Activated naive CD4-positive, alpha-beta T cell treated with anti-CD3 and anti-CD28 coated beads, Interleukin-2, amount 50 U/mL, for 24 hours (primary cell): ENCODE data around the gene NAGPA.
"Not testable (repeated sequence)": the region's sequence is repeated elsewhere in the genome, so short reads cannot be mapped to it uniquely, and the experiment has no call there.

Experiments used
- H3K27ac Mint-ChIP-seq: one replicate; pipeline ENCODE4 v1.8.0; 2021; ENCODE audit warnings: mild to moderate bottlenecking, mixed read lengths
- H3K27me3 Mint-ChIP-seq: one replicate; pipeline ENCODE4 v1.8.0; 2021; ENCODE audit warnings: mixed read lengths
- H3K36me3 Mint-ChIP-seq: one replicate; pipeline ENCODE4 v1.8.0; 2021; ENCODE audit warnings: mixed read lengths
- H3K4me1 Mint-ChIP-seq: one replicate; pipeline ENCODE4 v1.8.0; 2021; ENCODE audit warnings: mixed read lengths
- H3K4me3 Mint-ChIP-seq: one replicate; pipeline ENCODE4 v1.8.0; 2021; ENCODE audit warnings: mild to moderate bottlenecking, mixed read lengths
- H3K9me3 Mint-ChIP-seq: one replicate; pipeline ENCODE4 v1.8.0; 2021; ENCODE audit warnings: mixed read lengths

The NAGPA gene

GRCh38 chr16:5066511-5066910 is 32.8 kb upstream of the NAGPA start:
- Mint-ChIP-seq H3K36me3 (no peaks in the 10 kb centered on the region), H3K27ac (no peak overlapping the region), H3K27me3 (no peaks in the 10 kb centered on the region), H3K4me1 (peaks cover 7% of the 10 kb centered on the region), H3K9me3 (no peaks in the 10 kb centered on the region), H3K4me3 (no peak overlapping the region)

DNA sequence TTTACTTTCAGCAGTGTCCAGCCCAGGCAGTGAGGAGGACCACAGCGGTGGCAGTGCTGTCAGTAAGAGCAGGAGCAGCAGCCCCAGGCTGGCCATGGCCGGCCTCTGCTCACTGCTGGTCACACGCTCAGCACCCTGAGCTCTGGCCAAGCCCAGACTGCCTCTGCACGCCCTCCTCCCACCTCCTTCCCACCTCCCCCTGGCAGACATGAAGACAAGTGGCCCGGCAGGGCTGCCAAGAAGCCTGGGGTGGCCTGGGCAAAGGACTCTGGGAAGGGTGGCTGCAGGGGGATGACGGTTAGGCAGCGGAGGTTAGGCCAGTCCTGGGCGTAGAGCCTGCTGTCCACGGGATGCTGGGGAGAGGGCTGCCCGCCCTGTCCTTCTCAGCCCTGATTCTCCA is 32.1 kb upstream of the NAGPA start, which contains the start of gene C16orf89:
C16orf89 (minus strand) TSS at position 144 of the 400 bp plus-strand sequence; CDS start at position 96, 48 bp downstream.
- Mint-ChIP-seq H3K9me3 (no peaks in the 10 kb centered on the region), H3K27me3 (no peaks in the 10 kb centered on the region), H3K4me1 (peaks cover under 1% of the 10 kb centered on the region), H3K36me3 (no peaks in the 10 kb centered on the region), H3K27ac (no peak within 1 kb of the TSS), H3K4me3 (no peak within 1 kb of the TSS)

GRCh38 chr16:5065326-5065725 is 31.6 kb upstream of the NAGPA start:
- no peaks in the 10 kb centered on the region for H3K4me1 Mint-ChIP-seq
- H3K27me3 Mint-ChIP-seq = no peaks in the 10 kb centered on the region
- no peak overlapping the region for H3K27ac Mint-ChIP-seq
- H3K9me3 Mint-ChIP-seq = no peaks in the 10 kb centered on the region
- H3K4me3 Mint-ChIP-seq = no peak overlapping the region
- no peaks in the 10 kb centered on the region for H3K36me3 Mint-ChIP-seq

GRCh38 chr16:5064915-5065314 is 31.2 kb upstream of the NAGPA start:
- Mint-ChIP-seq H3K4me3 (no peak overlapping the region), H3K27ac (no peak overlapping the region), H3K27me3 (no peaks in the 10 kb centered on the region), H3K9me3 (no peaks in the 10 kb centered on the region), H3K36me3 (no peaks in the 10 kb centered on the region), H3K4me1 (no peaks in the 10 kb centered on the region)

DNA sequence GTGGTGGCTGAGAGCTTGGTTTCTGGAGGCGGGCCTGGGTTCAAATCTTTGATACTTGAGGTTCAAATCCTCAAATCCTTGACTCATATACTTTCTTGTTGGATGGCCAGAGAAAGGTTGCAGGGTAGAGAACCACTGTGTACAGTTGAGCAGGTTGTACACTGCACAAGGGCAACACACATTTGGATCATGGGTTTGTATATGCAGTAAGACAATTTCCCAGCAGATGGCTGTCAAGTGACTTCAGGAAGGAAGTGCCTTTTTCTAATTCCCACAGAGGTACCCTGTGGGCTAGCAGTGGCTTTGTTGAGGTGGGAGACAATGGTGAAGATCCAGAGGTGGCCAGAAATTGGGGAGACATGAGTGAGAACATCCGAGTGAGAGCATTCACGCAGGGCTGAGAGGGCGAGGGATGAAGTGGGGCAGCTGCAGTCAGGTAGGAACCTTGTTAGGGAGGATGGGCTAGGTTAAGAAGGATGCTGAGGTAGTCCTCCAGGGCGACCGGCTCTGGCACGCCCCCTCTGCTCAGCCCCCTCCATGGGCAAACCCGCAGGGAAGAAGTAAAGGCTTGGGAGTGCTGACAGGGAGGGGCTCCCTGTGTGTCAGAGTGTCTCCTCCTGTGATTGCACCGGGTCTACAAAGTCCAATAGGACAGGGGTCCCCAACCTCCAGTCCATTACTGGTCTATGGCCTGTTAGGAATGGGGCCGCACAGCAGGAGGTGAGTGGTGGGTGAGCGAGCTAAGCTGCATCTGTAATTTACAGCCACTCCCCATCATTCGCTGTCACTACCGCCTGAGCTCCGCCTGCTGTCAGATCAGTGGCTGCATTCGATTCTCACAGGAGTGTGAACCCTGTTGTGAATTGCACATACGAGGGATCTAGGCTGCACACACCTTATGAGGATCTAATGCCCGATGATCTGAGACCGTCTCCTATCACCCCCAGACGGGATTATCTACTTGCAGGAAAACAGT is 29.3 kb upstream of the NAGPA start:
- Mint-ChIP-seq H3K27me3 (no peaks in the 10 kb centered on the region), H3K9me3 (no peaks in the 10 kb centered on the region), H3K4me1 (no peaks in the 10 kb centered on the region), H3K36me3 (no peaks in the 10 kb centered on the region), H3K27ac (no peak overlapping the region), H3K4me3 (no peak overlapping the region)

- H3K27me3 Mint-ChIP-seq = no peaks in the 10 kb centered on the region
- no peak overlapping the region for H3K4me3 Mint-ChIP-seq
- H3K36me3 Mint-ChIP-seq = no peaks in the 10 kb centered on the region
- no peaks in the 10 kb centered on the region for H3K9me3 Mint-ChIP-seq
- no peak overlapping the region for H3K27ac Mint-ChIP-seq
- no peaks in the 10 kb centered on the region for H3K4me1 Mint-ChIP-seq
Measured at GRCh38 chr16:5062051-5062450, 28.3 kb upstream of the NAGPA start.

DNA sequence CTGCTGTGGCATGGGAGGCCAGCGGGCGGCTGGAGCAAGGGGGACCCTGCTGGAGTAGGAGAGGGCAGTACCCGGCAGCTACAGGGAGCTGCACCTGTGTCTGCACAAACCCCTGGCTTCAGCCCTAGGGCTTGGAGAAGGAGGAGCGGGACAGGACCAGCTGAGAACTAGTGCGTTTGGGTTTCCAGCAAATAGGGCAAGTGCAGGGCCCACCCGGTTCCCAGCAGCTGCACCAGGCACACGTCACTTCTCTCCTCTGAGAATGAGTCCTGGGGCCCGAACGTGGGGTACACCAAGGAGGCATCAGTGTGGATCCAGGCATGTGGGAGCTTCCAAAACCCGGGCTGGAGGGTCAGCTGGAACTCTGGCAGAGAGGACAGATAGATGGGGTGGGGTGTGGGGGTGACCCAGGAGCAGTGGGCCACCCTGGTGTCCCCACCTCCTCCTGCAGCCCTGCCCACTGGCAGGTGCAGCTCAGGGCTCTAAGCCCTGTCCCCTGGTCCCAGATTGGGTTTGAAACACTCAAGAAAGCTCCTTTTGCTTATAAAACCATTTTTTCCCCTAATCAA is 26.4 kb upstream of the NAGPA start:
- H3K27ac Mint-ChIP-seq = no peak overlapping the region
- H3K36me3 Mint-ChIP-seq = no peaks in the 10 kb centered on the region
- no peaks in the 10 kb centered on the region for H3K4me1 Mint-ChIP-seq
- no peaks in the 10 kb centered on the region for H3K9me3 Mint-ChIP-seq
- H3K27me3 Mint-ChIP-seq = no peaks in the 10 kb centered on the region
- no peak overlapping the region for H3K4me3 Mint-ChIP-seq

DNA sequence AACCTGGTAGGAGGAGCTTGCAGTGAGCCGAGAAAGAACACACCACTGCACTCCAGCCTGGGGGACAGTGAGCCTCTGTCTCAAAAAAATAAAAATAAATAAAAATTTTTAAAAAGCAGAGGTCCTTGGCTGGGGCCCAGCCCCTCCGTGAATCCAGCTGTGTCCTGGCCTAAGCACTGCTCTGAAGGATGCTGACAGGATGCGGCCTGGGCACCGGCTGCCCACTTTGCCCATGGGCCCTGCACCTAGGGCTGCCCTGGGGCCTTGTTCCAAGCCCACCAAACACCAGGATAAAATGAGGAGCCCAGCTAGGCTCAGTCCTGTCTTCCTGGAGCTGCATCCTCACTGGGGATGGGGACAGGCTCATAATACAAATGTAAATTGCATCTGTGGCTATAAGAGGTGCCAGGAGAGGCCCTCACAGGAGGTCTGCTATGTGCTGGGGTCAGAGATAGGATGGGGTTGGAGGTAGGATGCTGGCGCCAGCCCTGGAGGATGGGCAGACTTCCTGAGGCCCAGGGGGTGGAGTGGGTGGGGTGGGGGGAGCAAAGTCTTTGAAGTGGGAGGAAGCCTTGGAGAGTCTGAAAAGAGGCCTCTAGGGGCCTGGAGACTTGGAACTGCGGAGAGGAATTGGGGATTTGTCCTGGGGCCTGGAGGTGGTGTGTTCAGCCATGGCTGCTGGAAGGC is 25.8 kb upstream of the NAGPA start:
- H3K27ac Mint-ChIP-seq = no peak overlapping the region
- no peaks in the 10 kb centered on the region for H3K36me3 Mint-ChIP-seq
- H3K27me3 Mint-ChIP-seq = no peaks in the 10 kb centered on the region

DNA sequence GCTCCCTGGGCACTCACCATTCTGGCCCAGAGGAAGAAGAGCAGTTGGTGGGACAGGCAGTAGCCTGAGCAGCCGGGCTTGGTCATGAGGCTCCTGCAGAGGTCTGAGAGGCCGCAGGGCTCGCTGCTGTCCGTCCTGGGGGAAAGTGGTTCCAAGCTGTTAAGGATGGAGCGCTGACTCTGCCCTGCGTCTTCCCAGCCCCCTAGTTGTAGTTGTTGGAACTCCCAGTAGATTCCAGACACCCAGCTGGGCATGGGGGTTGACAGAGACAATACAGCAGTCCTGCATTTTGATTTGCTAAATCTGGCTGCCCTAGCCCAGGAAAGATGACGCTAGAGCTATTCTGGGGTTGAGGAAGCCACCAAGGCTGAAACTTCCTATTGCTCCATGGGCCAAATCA is 24.7 kb upstream of the NAGPA start:
- H3K4me3 Mint-ChIP-seq = no peak overlapping the region
- H3K4me1 Mint-ChIP-seq = no peaks in the 10 kb centered on the region

More for the DNA sequence above, 25.8 kb upstream of the NAGPA start:
- no peak overlapping the region for H3K4me3 Mint-ChIP-seq
- no peaks in the 10 kb centered on the region for H3K4me1 Mint-ChIP-seq
- no peaks in the 10 kb centered on the region for H3K9me3 Mint-ChIP-seq

DNA sequence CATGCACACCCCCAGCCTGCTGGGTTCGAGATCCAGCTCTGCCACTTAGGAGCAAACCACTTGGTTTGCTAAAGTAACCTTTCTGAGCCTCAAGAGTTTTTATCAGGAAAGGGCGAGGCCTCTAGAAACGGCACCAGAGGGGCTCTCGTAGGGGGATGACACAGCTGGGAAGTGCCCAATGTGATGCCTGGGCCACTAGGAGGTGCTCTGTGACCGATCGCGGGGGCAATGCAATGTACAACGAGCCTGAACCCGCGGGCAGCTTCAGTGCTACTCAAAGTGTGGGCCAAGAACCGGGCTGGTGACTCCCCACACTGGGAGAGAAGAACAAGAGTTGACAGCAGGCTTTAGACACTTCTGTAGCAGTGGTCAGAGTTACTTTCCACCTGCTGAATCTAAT is 22.6 kb upstream of the NAGPA start:
- no peaks in the 10 kb centered on the region for H3K9me3 Mint-ChIP-seq
- no peak overlapping the region for H3K27ac Mint-ChIP-seq
- no peak overlapping the region for H3K4me3 Mint-ChIP-seq
- no peaks in the 10 kb centered on the region for H3K36me3 Mint-ChIP-seq
- H3K4me1 Mint-ChIP-seq = no peaks in the 10 kb centered on the region
- no peaks in the 10 kb centered on the region for H3K27me3 Mint-ChIP-seq

More for the DNA sequence above, 24.7 kb upstream of the NAGPA start:
- Mint-ChIP-seq H3K36me3 (no peaks in the 10 kb centered on the region), H3K9me3 (no peaks in the 10 kb centered on the region), H3K27me3 (no peaks in the 10 kb centered on the region), H3K27ac (no peak overlapping the region)

GRCh38 chr16:5054876-5055865 is 21.4 kb upstream of the NAGPA start:
- peaks cover 3% of the 10 kb centered on the region for H3K36me3 Mint-ChIP-seq
- no peaks in the 10 kb centered on the region for H3K27me3 Mint-ChIP-seq
- H3K27ac Mint-ChIP-seq = no peak overlapping the region
- no peak overlapping the region for H3K4me3 Mint-ChIP-seq
- no peaks in the 10 kb centered on the region for H3K9me3 Mint-ChIP-seq
- H3K4me1 Mint-ChIP-seq = no peaks in the 10 kb centered on the region

- no peaks in the 10 kb centered on the region for H3K4me1 Mint-ChIP-seq
- H3K27ac Mint-ChIP-seq = no peak overlapping the region
- peaks cover 10% of the 10 kb centered on the region for H3K36me3 Mint-ChIP-seq
- H3K9me3 Mint-ChIP-seq = no peaks in the 10 kb centered on the region
- no peaks in the 10 kb centered on the region for H3K27me3 Mint-ChIP-seq
- no peak overlapping the region for H3K4me3 Mint-ChIP-seq
Measured at GRCh38 chr16:5046914-5047313, 13.2 kb upstream of the NAGPA start.

GRCh38 chr16:5045499-5046115 is 11.9 kb upstream of the NAGPA start:
- Mint-ChIP-seq H3K36me3 (peaks cover 9% of the 10 kb centered on the region), H3K4me3 (no peak overlapping the region), H3K9me3 (no peaks in the 10 kb centered on the region), H3K4me1 (no peaks in the 10 kb centered on the region), H3K27ac (no peak overlapping the region), H3K27me3 (no peaks in the 10 kb centered on the region)

DNA sequence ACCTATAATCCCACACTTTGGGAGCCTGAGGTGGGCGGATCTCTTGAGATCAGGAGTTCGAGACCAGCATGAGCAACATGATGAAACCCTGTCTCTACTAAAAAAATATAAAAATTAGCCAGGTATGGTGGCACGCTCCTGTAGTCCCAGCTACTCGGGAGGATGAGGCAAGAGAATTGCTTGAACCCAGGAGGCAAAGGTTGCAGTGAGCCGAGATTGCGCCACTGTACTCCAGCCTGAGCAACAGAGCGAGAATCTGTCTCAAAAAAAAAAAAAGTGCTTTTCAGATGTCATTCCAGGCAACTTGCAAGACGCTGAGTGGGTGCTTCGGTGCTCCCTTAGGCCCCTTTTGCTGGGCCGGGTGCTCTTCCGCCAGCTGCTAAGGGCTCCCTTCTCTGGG is 10.8 kb upstream of the NAGPA start:
- not testable (repeated sequence) for H3K27ac Mint-ChIP-seq, H3K9me3 Mint-ChIP-seq, H3K4me1 Mint-ChIP-seq, H3K36me3 Mint-ChIP-seq, H3K27me3 Mint-ChIP-seq, H3K4me3 Mint-ChIP-seq
